Upper lobe of right lung (tissue), 1 donor: ENCODE results near the gene PCDHGC3. TPM values are rescaled to one million over a fixed set of nuclear protein-coding genes. Genes with fewer than 3 reads are reported as not detected.

Experiments used
- ATAC-seq: fragments of 200-7000 bp; cut with Tn5 transposase; one replicate; pipeline ENCODE4 v1.9.1; 2020; ENCODE audit warnings: mild to moderate bottlenecking, moderate library complexity
- DNase-seq: peaks from one replicate; pipeline ENCODE4 v3.0.0-alpha.2; 2020
- H3K27ac ChIP-seq: fragments of 200-600 bp; one replicate; pipeline ENCODE4 v1.8.0; 2022
- H3K27me3 ChIP-seq: fragments of 200-600 bp; one replicate; pipeline ENCODE4 v1.8.0; 2022; ENCODE audit warnings: mild to moderate bottlenecking
- H3K36me3 ChIP-seq: fragments of 200-600 bp; one replicate; pipeline ENCODE4 v1.8.0; 2022
- H3K4me1 ChIP-seq: fragments of 200-600 bp; one replicate; pipeline ENCODE4 v1.8.0; 2022
- H3K4me3 ChIP-seq: fragments of 200-600 bp; one replicate; pipeline ENCODE4 v1.8.0; 2022; ENCODE audit warnings: mild to moderate bottlenecking
- H3K9me3 ChIP-seq: fragments of 200-600 bp; one replicate; pipeline ENCODE4 v1.8.0; 2022
- CTCF ChIP-seq: fragments of 200-600 bp; IDR thresholded peaks from one replicate; pipeline ENCODE4 v1.8.0; 2022; ENCODE audit warnings: antibody characterized with exemption
- intact Hi-C: fragments of 100-400 bp; cut with DNase I; formaldehyde crosslinking; loops from one replicate; pipeline ENCODE4 v1.11.0; 2022
- total RNA-seq: library from RNA; stranded (reverse); fragmentation: NEBNext Ultra II Directional; extraction: Animal tissue kit (Norgen Biotek cat#: 25700); gene quantifications from one replicate; pipeline ENCODE4 v1.2.1, GENCODE V29; 2021
- donor health status: DM: no; HTN: yes; CAD: no; lungs with severe emphysema.

The PCDHGC3 gene
- total RNA-seq, 1 donor from 2014 or later = 109 TPM

GRCh38 chr5:141507387-141508091 is 31.8 kb downstream of the PCDHGC3 start:
- Histone ChIP-seq H3K36me3 (peaks cover 36% of the 10 kb centered on the region), H3K27ac (peak overlapping the region; percentile 74), H3K9me3 (no peaks in the 10 kb centered on the region), H3K27me3 (no peaks in the 10 kb centered on the region), H3K4me1 (peaks cover 22% of the 10 kb centered on the region), H3K4me3 (no peak overlapping the region)
- intact Hi-C loops = no loop called here
- DNase-seq = no peak
- no peak for TF ChIP-seq CTCF
- ATAC-seq = no peak

GRCh38 chr5:141508440-141508797 is 32.7 kb downstream of the PCDHGC3 start:
- H3K36me3 ChIP-seq = peaks cover 29% of the 10 kb centered on the region
- no peaks in the 10 kb centered on the region for H3K27me3 ChIP-seq
- peak overlapping the region; percentile 74 for H3K27ac ChIP-seq
- H3K9me3 ChIP-seq = no peaks in the 10 kb centered on the region
- H3K4me3 ChIP-seq = peak overlapping the region; percentile 23
- ATAC-seq = no peak
- H3K4me1 ChIP-seq = peaks cover 29% of the 10 kb centered on the region
- no peak for TF ChIP-seq CTCF
- intact Hi-C loops = no loop called here
- DNase-seq = no peak

- Histone ChIP-seq H3K4me3 (peak overlapping the region; percentile 23), H3K9me3 (no peaks in the 10 kb centered on the region), H3K4me1 (peaks cover 34% of the 10 kb centered on the region), H3K36me3 (peaks cover 24% of the 10 kb centered on the region), H3K27me3 (no peaks in the 10 kb centered on the region), H3K27ac (peak overlapping the region; percentile 74)
- no peak for DNase-seq
- no peak for TF ChIP-seq CTCF
- intact Hi-C loops = no loop called here
- peak; percentile 23 for ATAC-seq
These were observed 33.2 kb downstream of the PCDHGC3 start for GRCh38 chr5:141508798-141509611.

- intact Hi-C loops = no loop called here
- Histone ChIP-seq H3K4me3 (no peak overlapping the region), H3K4me1 (peaks cover 43% of the 10 kb centered on the region), H3K9me3 (no peaks in the 10 kb centered on the region), H3K36me3 (peaks cover 21% of the 10 kb centered on the region), H3K27ac (peak overlapping the region; percentile 74), H3K27me3 (no peaks in the 10 kb centered on the region)
- no peak for TF ChIP-seq CTCF
- no peak for ATAC-seq
- DNase-seq = no peak
These were observed 34.4 kb downstream of the PCDHGC3 start for GRCh38 chr5:141510160-141510559.

- Histone ChIP-seq H3K9me3 (no peaks in the 10 kb centered on the region), H3K27me3 (no peaks in the 10 kb centered on the region), H3K27ac (no peak overlapping the region), H3K4me1 (peaks cover 43% of the 10 kb centered on the region), H3K4me3 (no peak overlapping the region), H3K36me3 (peaks cover 19% of the 10 kb centered on the region)
- no peak for TF ChIP-seq CTCF
- intact Hi-C loops = no loop called here
- no peak for ATAC-seq
- DNase-seq = no peak
These were observed 35.3 kb downstream of the PCDHGC3 start for GRCh38 chr5:141510850-141511601.
